Activated T-helper 9 cell treated with anti-CD3 and anti-CD28 coated beads, Interleukin-2, amount 50 U/mL, for 16 hours (primary cell): ENCODE results near the gene NCL.
"Not testable (repeated sequence)": the region's sequence is repeated elsewhere in the genome, so short reads cannot be mapped to it uniquely, and the experiment has no call there.

ENCODE experiments used
- DNase-seq: peaks from one replicate; pipeline ENCODE4 v3.0.0-alpha.2; 2020; ENCODE audit warnings: low read depth

NCL gene

GRCh38 chr2:231467613-231468530 lies 3.6 kb upstream of the NCL start:
- DNase-seq, result no peak

- no peak for DNase-seq
Measured at GRCh38 chr2:231467016-231467545, 2.8 kb upstream of the NCL start.

- peak; percentile 99 for DNase-seq
Measured at GRCh38 chr2:231464576-231465540, 574 bp upstream of the NCL start.

GRCh38 chr2:231462729-231463465 lies 1.4 kb downstream of the NCL start:
- DNase-seq, result no peak

GRCh38 chr2:231461516-231461971 lies 2.7 kb downstream of the NCL start:
- no peak for DNase-seq

GRCh38 chr2:231460841-231461240 lies 3.4 kb downstream of the NCL start:
- DNase-seq, result not testable (repeated sequence)

GRCh38 chr2:231460073-231460835 lies 4.0 kb downstream of the NCL start:
- no peak for DNase-seq

- no peak for DNase-seq
Measured at GRCh38 chr2:231458368-231458767, 5.9 kb downstream of the NCL start.

GRCh38 chr2:231457101-231457500 lies 7.2 kb downstream of the NCL start:
- DNase-seq, result no peak

GRCh38 chr2:231456295-231457004 lies 7.8 kb downstream of the NCL start:
- no peak for DNase-seq

GRCh38 chr2:231455890-231456289 lies 8.4 kb downstream of the NCL start:
- DNase-seq, result no peak

- no peak for DNase-seq
Measured at GRCh38 chr2:231455222-231455621, 9.1 kb downstream of the NCL start.

GRCh38 chr2:231454361-231454791 lies 9.9 kb downstream of the NCL start:
- DNase-seq, result no peak

GRCh38 chr2:231452799-231453508 lies 11.3 kb downstream of the NCL start:
- no peak for DNase-seq

- DNase-seq, result no peak
Measured at GRCh38 chr2:231450548-231450989, 13.7 kb downstream of the NCL start.

- DNase-seq, result no peak
Measured at GRCh38 chr2:231449503-231450054, 14.7 kb downstream of the NCL start.

- no peak for DNase-seq
Measured at GRCh38 chr2:231436957-231437356, 27.3 kb downstream of the NCL start.

- DNase-seq, result no peak
Measured at GRCh38 chr2:231433990-231434389, 30.3 kb downstream of the NCL start.

GRCh38 chr2:231431606-231432005 lies 32.7 kb downstream of the NCL start:
- DNase-seq, result no peak
